Duodenal mucosa (tissue), 2 donors: ENCODE results near the gene CD160.

Source experiments
- H3K27ac ChIP-seq: one replicate; pipeline ENCODE4 v1.7.0; 2013; ENCODE audit warnings: low read depth, low read length
- H3K27me3 ChIP-seq, 2 donors: one replicate each; pipeline ENCODE4 v1.7.0; 2013; ENCODE audit warnings: low read length in 2 of 2, control low read depth in 1 of 2; ENCODE audit not compliant: insufficient read depth in 2 of 2, control insufficient read depth in 1 of 2
- H3K36me3 ChIP-seq, 2 donors: one replicate each; pipeline ENCODE4 v1.7.0; 2013; ENCODE audit warnings: low read length in 2 of 2, control low read depth in 1 of 2; ENCODE audit not compliant: insufficient read depth in 2 of 2, control insufficient read depth in 1 of 2
- H3K4me1 ChIP-seq, 2 donors: one replicate each; pipeline ENCODE4 v1.7.0; 2013; ENCODE audit warnings: low read length in 2 of 2, control low read depth in 1 of 2; ENCODE audit not compliant: insufficient read depth in 2 of 2, control insufficient read depth in 1 of 2
- H3K4me3 ChIP-seq, 2 donors: one replicate each; pipeline ENCODE4 v1.7.0; 2013; ENCODE audit warnings: low read length in 2 of 2, low read depth in 1 of 2
- H3K9ac ChIP-seq, 2 donors: one replicate each; pipeline ENCODE4 v1.7.0; 2013; ENCODE audit warnings: low read length in 2 of 2, low read depth in 1 of 2
- H3K9me3 ChIP-seq, 2 donors: one replicate each; pipeline ENCODE4 v1.7.0; 2013; ENCODE audit warnings: low read length in 2 of 2, control low read depth in 1 of 2; ENCODE audit not compliant: control insufficient read depth in 1 of 2

Gene CD160

DNA sequence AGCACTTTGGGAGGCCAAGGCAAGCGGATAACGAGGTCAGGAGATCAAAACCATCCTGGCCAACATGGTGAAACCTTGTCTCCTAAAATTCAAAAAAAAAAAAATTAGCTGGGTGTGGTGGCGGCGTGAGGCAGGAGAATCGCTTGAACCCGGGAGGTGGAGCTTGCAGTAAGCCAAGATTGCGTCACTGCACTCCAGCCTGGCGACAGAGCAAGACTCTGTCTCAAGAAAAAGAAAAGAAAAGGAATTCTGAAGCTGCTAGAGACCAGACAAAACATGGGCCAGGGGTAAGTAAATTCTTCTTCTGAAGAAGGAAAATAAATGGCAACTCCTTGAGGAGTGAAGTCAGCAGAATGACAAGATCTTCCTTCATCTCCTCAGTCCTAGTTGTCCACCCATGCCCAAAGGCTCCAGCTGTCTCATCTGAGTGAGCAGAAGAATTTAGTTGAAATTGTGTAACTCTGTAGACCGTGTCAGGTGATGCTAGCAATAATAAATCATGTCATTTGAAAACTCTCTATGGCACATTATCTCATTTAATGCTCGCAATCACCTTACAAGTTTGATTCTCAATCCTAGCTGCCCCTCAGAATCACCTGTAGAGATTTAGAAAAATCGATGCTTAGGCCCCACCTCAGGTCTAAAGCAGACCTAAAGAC, 26.4 kb upstream of the CD160 start:
- no peaks in the 10 kb centered on the region for H3K27me3 ChIP-seq
- no peaks in the 10 kb centered on the region for H3K36me3 ChIP-seq
- H3K9me3 ChIP-seq, result no peaks in the 10 kb centered on the region
- no peak overlapping the region for H3K27ac ChIP-seq
- no peak overlapping the region for H3K9ac ChIP-seq
- peaks cover 18 to 24% of the 10 kb centered on the region in 2 donors for H3K4me1 ChIP-seq
- H3K4me3 ChIP-seq, result no peak overlapping the region

DNA sequence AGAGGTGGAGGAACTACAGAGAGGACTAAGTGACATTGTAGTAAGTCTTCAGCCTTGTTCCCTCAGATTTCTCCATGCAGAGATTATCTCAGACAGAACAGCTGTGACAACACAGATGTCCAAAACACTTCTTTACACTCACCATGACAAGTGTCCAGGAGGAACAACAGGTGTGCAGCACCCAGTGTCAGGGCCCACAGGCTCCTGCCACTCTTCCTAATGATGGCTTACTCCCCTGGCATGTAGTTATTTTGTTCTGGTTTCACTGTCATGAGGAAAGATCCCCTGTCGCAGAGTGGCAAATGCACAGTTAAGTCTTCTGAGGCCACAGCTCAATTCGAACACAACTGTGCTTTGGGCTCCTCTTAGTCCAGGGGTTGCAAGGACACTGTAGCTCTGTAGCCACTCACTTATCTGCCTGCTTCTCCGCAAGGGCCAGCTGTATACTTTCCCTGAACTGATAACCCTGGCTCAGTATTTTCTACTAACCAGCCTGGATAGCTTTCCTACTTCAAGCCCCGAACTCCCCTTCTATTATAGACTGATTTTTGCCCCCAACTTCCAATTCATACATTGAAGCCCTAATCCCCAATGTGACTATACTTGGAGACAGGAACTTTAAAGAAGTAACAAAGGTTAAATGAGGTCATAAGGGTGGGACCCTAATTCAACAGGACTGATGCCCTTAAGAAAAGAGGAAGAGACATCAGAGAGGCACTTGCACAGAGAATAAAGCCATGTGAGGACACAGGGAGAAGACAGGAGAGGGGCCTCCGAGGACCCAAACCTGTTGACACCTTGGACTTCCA, 23.3 kb upstream of the CD160 start:
- Histone ChIP-seq H3K4me3 (no peak overlapping the region), H3K4me1 (peaks cover 2 to 5% of the 10 kb centered on the region in 2 donors), H3K27me3 (no peaks in the 10 kb centered on the region), H3K36me3 (no peaks in the 10 kb centered on the region), H3K9ac (no peak overlapping the region), H3K9me3 (no peaks in the 10 kb centered on the region), H3K27ac (no peak overlapping the region)

DNA sequence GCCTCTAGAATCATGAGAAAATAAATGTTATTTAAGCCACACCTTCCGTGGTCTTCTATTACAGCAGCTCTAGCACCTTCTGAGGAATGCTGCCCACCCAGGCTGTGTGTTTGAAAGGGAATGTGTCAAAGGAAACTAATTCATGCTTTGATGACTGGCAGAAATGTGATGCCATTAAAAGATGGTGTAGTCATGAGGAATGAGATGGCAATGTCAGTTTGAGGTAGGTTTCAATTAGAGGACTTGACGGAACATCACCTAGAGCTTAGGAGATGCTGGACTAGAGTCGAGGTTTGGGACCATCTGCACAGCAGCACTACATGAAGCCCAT, 22.7 kb upstream of the CD160 start:
- Histone ChIP-seq H3K4me3 (no peak overlapping the region), H3K27ac (no peak overlapping the region), H3K27me3 (no peaks in the 10 kb centered on the region), H3K9me3 (no peaks in the 10 kb centered on the region), H3K36me3 (no peaks in the 10 kb centered on the region), H3K9ac (no peak overlapping the region), H3K4me1 (no peaks in the 10 kb centered on the region)

DNA sequence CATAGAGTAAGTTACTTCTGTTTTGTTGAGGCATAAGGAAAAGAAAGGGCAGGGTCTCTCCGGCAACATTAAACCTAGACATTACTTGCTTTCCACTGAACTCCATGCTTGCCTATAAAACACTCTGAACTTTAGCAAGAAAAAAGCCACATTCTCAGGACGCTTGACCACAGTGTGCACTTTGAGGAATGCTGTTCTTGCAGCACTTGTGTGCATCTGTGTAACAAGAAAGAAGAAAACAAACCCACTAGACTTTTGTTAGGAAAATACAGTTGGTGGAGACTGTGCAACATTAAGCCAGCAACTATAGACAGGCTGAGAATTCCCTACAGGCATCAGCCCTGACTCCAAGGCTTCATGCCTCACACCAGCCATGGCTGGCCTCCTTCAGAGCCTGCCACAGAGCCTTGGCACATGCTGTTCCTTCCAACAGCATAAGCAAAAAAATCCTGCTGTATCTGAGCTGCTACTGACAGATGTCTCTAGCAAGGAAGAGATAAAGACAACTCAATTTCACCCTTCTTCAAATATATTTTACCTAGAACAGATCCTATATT, 17.9 kb upstream of the CD160 start:
- no peak overlapping the region for H3K9ac ChIP-seq
- H3K36me3 ChIP-seq, result no peaks in the 10 kb centered on the region
- H3K9me3 ChIP-seq, result no peaks in the 10 kb centered on the region
- H3K27ac ChIP-seq, result no peak overlapping the region
- no peaks in the 10 kb centered on the region for H3K27me3 ChIP-seq
- H3K4me1 ChIP-seq, result peaks cover 0 to 3% of the 10 kb centered on the region in 2 donors
- no peak overlapping the region for H3K4me3 ChIP-seq

DNA sequence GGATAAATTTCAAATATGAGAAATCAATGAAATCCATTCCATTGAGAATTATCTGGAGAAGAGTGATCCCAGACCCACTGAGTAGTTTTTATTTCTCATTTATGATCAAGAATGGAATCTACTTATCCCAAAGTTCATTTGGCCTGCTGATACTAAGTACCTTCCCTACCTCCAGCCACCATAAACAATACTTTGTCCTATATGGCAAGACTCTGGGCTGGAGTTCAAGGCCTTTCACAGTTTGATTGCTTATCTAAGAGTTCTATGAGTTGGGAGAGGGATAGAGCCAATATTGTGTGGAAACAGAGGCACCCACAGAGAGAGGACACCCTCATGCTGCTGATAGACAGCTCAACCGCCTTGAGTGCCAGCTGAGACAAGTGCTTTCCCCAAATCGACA, 17.2 kb upstream of the CD160 start:
- no peak overlapping the region for H3K27ac ChIP-seq
- H3K36me3 ChIP-seq, result no peaks in the 10 kb centered on the region
- no peak overlapping the region for H3K9ac ChIP-seq
- no peaks in the 10 kb centered on the region for H3K27me3 ChIP-seq
- peaks cover 0 to 9% of the 10 kb centered on the region in 2 donors for H3K4me1 ChIP-seq
- no peaks in the 10 kb centered on the region for H3K9me3 ChIP-seq
- H3K4me3 ChIP-seq, result no peak overlapping the region

DNA sequence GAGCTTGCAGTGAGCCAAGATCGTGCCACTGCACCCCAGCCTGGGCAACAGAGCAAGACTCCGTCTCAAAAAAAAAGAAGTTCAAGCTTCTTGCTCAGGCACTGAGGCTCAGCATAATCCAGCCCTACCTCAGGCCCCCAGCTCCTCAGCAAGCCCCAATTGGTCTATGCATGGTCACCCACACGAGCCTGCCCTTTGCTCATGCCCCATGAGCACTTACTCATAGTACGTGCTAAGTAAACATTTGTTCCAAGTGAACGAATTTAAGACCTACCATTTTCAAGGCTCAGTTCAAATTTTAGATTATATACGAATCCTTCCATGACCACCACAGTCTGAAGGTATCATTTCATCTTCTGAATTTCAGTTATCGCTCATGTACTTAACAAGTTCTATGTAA, 16.5 kb upstream of the CD160 start:
- Histone ChIP-seq H3K27me3 (no peaks in the 10 kb centered on the region), H3K27ac (no peak overlapping the region), H3K9me3 (no peaks in the 10 kb centered on the region), H3K4me3 (no peak overlapping the region), H3K36me3 (no peaks in the 10 kb centered on the region), H3K9ac (no peak overlapping the region), H3K4me1 (peaks cover 5 to 13% of the 10 kb centered on the region in 2 donors)

DNA sequence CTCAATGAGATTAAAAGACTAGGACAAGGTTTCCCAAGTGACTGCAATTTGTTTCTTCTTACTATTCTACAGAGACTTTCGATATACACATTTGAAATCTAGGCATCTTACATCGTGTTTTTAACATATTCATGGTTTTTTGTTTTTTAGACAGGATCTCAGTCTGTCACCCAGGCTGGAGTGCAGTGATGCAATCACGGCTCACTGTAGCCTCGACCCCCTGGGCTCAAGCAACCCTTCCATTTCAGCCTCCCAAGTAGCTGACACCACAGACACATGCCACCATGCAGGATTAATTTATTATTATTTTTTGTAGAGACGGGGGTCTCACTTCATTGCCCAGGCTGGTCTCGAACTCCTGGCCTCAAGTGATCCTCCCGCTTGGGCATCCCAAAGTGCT, 13.7 kb upstream of the CD160 start:
- Histone ChIP-seq H3K27me3 (no peaks in the 10 kb centered on the region), H3K4me3 (peak overlapping the region in 1 of 2 donors; percentile 64), H3K9me3 (no peaks in the 10 kb centered on the region), H3K27ac (no peak overlapping the region), H3K4me1 (peaks cover 14 to 25% of the 10 kb centered on the region in 2 donors), H3K36me3 (no peaks in the 10 kb centered on the region), H3K9ac (no peak overlapping the region)

DNA sequence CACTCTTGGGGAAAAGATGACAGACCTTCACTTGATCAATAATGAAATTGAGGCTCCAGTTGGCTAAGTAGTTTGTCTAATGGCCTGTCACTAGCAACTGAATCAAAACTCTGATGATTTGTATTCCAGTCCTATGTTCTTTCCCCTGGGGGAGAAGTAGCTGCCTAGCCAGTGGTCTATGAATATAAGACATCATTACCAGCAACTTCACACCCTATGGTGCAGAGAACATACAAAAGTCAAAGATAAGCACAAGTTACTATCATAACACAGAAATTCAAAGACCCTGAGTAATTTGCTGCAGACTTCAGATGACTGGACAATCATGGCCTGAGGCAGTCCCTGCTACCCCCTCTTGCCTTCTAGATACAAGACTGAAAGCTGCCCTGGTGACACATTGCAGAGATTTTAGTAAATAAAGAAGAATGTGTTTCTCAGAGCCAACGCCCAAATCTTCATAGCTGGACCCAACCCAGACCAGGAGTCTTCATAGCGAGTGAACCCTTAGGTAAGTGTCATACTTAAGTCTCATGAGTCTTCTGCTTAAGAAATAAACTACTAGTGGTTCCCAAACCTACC, 13.1 kb upstream of the CD160 start:
- Histone ChIP-seq H3K9ac (peak overlapping the region in 1 of 2 donors; percentile 29), H3K27ac (no peak overlapping the region)

DNA sequence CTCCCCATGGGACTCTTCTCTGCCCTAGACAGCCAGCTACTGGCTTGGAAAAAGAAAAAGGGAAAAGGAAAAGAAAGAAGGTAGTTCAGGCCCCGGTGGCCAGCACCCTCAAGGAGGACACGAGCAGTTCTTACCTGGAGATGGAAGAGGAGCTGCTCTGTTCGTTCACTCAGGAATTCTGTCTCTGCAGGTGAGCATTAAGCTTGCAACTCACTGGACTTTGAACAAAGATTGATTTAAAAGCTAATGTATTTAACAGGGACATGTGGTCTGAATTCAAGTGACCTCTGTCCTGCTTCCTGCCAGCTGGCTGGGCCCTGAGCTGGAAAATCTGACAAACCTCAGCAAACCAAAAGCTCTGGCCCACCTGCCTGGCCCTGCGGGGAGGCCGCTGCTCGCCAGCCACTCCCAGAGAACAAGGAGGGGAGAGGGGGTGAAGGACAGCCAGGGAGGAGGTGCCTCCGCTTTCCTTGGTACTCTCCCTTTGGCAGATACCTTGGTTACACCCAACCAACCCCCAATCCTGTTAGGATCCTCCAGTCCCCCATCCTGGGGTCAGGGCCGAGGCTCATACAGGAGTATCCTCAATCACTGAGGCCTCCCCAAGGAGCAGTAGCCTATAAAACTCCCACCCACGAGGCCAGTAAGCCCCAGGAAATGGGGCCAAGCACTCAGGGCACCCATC, 12.0 kb upstream of the CD160 start, which contains the start of gene PDZK1:
PDZK1 (minus strand) TSS at position 186 of the 685 bp plus-strand sequence. CDS start 19,347 bp downstream, outside the sequence.
- no peaks in the 10 kb centered on the region for H3K36me3 ChIP-seq
- peak within 1 kb of the TSS; percentile 33 for H3K27ac ChIP-seq
- no peaks in the 10 kb centered on the region for H3K9me3 ChIP-seq
- H3K27me3 ChIP-seq, result no peaks in the 10 kb centered on the region
- peaks cover 26 to 37% of the 10 kb centered on the region in 2 donors for H3K4me1 ChIP-seq
- H3K9ac ChIP-seq, result peak within 1 kb of the TSS; percentile 22 to 29
- H3K4me3 ChIP-seq, result peak within 1 kb of the TSS; percentile 61 to 64

More for the DNA sequence above, 13.1 kb upstream of the CD160 start:
- Histone ChIP-seq H3K4me3 (peak overlapping the region; percentile 61 to 64), H3K4me1 (peaks cover 19 to 29% of the 10 kb centered on the region in 2 donors), H3K27me3 (no peaks in the 10 kb centered on the region), H3K9me3 (no peaks in the 10 kb centered on the region), H3K36me3 (no peaks in the 10 kb centered on the region)
